A549 (cell line): Measurements from ENCODE around the gene KCND3.

Experiments
- CTCF ChIP-seq: fragments of >200 bp; sonication (Bioruptor Twin); formaldehyde crosslinking; IDR thresholded peaks from 3 replicates; pipeline ENCODE4 v1.5.1; 2016
- EP300 ChIP-seq, 2 experiments: fragments of >200 bp; sonication (Bioruptor Twin); formaldehyde crosslinking; IDR thresholded peaks; 2 replicates in 1 of 2; 3 replicates in 1 of 2; pipeline ENCODE4 v1.6.1; 2016 to 2017
- GATA3 ChIP-seq: IDR thresholded peaks from 2 replicates; pipeline ENCODE4 v1.6.1; 2012; ENCODE audit warnings: borderline replicate concordance
- KDM1A ChIP-seq: fragments of 200-600 bp; sonication (generic); IDR thresholded peaks from 2 replicates; pipeline ENCODE4 v1.6.1; 2016; ENCODE audit warnings: low read depth, mild to moderate bottlenecking
- MAZ ChIP-seq: fragments of 150-350 bp; IDR thresholded peaks from 2 replicates; pipeline ENCODE4 v1.6.1; 2014; ENCODE audit warnings: antibody characterized with exemption, low read depth, low read length, borderline replicate concordance
- MYC ChIP-seq: IDR thresholded peaks from 2 replicates; pipeline ENCODE4 v1.6.1; 2012; ENCODE audit warnings: mild to moderate bottlenecking, inconsistent platforms, low read length, improper control_type of control experiment, borderline replicate concordance
- POLR2A ChIP-seq: IDR thresholded peaks from 2 replicates; pipeline ENCODE4 v1.6.1; 2012; ENCODE audit warnings: mild to moderate bottlenecking, low read length
- RFX5 ChIP-seq: fragments of 450-650 bp; IDR thresholded peaks from 2 replicates; pipeline ENCODE4 v1.7.1; 2014; ENCODE audit warnings: antibody characterized with exemption, mild to moderate bottlenecking, moderate library complexity
- RNF2 ChIP-seq: fragments of 200-600 bp; sonication (generic); IDR thresholded peaks from 2 replicates; pipeline ENCODE4 v1.6.1; 2016; ENCODE audit warnings: low read depth, mild to moderate bottlenecking, antibody characterized with exemption, moderate library complexity, borderline replicate concordance
- TF ChIP-seq, protein P1 (sequence below): fragments of 150-350 bp; IDR thresholded peaks from 2 replicates; pipeline ENCODE4 v1.6.1; 2014; ENCODE audit warnings: low read depth, mild to moderate bottlenecking, low read length

- TF ChIP-seq MYC (no peak), MAZ (no peak), POLR2A (no peak), CTCF (no peak), GATA3 (no peak), RFX5 (no peak), EP300 (IDR thresholded peaks at IDR 0.05) (no peak), RNF2 (no peak), KDM1A (no peak)
- TF ChIP-seq, protein P1, sequence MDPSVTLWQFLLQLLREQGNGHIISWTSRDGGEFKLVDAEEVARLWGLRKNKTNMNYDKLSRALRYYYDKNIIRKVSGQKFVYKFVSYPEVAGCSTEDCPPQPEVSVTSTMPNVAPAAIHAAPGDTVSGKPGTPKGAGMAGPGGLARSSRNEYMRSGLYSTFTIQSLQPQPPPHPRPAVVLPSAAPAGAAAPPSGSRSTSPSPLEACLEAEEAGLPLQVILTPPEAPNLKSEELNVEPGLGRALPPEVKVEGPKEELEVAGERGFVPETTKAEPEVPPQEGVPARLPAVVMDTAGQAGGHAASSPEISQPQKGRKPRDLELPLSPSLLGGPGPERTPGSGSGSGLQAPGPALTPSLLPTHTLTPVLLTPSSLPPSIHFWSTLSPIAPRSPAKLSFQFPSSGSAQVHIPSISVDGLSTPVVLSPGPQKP = no peak
These were observed 2.0 kb downstream of the KCND3 start for GRCh38 chr1:111987502-111987901.
